Activated CD8-positive, alpha-beta memory T cell treated with anti-CD3 and anti-CD28 coated beads, Interleukin-2, amount 50 U/mL, for 1 hour (primary cell): ENCODE results near the gene GMDS.

Experiments
- DNase-seq: peaks from one replicate; pipeline ENCODE4 v3.0.0-alpha.2; 2020; ENCODE audit errors: extremely low read depth

GMDS gene

DNA sequence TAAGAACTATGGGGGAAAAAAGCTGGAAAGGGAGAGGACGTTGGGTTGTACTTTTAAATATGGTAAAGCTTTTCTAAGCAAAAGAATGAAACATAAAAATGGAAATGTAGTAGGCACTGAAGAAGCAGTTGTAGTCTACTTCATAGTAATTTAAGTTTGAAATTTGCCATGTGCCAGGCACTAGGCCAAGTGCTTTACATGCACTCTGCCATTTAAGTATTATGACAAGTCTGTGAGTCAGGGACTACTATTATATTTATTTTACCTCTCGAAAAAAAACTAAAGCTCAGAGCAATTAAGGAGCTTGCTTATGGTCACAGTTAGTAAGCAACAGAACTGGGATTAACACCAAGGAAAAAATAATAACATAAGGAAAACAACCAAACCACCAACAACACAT, 257.8 kb downstream of the GMDS start:
- DNase-seq, result no peak

DNA sequence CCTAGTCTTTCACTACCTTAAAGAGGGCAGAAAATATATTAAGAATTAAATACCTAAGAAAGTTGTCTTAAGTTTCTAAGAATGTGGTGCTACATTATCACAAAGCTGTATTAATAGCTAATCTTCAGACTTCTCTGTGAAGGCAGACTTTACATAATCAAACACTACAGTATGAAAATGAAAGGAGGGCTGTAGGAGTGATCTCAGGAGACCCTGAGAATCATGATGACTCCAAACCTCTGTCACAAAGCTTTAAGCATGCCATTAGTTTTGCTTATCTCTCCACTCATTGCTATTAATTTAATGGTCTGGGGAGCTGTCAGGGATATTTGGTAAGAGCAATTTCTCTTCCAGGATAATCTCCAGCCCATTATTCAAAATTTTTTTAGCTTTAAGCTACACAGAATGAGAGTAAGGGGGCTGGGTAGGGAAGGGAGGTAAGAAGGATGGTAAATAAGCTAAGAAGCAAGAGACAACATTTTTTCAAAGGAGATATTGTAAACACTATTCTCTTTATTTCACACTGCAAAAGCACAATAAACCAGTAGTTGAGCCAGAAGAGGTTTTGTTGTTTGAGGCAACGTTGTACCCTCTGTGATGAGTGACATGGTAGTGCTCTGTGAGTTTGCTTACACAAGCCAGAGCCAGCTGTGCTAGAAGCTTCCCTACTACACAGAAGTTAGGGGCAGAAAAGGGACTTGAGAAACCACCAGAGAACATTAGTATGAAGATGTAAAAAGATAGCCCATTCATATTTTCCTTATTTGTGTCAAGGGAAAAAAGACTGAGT, 258.8 kb downstream of the GMDS start:
- no peak for DNase-seq

DNA sequence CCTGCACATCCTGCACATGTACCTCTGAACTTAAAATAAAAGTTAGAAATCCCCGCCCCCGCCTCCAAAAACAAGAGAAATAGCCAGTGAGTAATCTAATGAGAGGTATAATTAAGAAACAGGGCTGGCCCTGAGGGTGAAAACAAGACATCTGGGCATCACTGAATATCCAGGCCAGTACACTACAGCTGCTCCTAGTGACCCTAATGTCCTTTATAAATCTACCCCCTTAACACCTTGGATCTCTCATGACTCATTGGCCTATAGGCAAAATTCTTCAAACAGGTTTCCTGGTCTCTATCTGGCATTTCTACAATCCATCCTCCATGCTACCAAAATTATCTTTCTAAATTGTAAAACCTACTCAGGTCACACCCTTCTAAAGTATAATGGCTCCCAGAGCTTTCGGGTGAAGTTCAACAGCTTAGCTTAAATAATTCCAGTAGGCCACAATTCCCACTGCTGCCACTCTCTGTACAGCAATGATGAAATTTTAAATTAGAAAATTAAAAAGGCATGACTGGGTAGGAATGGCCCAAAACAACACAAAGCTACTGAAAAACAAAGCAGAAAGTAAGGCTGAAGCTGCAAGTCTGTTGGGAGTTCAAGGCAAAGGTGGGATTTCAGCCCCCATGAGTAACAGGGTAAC, 260.9 kb downstream of the GMDS start:
- no peak for DNase-seq

DNA sequence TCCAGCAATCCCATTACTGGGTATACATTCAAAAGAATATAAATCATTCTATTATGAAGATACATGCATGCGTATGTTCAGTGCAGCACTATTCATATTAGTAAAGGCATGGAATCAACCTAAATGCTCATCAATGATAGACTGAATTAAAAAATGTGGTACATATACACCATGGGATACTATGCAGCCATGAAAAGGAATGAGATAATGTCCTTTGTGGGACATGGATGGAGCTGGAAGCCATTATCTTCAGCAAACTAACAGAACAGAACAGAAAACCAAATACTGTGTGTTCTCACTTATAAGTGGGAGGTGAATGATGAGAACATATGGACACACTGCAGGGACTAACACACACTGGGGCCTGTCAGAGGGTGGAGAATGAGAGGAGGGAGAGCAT, 261.6 kb downstream of the GMDS start:
- no peak for DNase-seq

DNA sequence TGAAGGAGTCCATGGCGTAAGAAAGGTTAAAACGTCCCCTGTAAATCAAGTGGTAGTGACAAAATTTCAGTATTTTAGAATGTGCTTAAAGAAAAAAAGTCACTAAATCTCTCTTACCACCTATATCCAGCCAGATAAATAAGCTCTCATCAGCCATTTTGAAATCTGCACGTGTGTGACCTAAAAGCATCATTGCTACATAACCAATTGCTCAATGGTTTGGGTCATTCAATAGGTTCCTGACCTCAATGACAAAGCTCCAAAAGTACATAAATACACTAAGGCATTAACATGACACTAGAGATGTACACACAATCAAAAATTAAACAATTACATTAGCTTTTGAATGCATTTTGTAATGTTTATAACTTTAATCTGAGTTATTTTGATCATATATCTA, 272.4 kb downstream of the GMDS start:
- no peak for DNase-seq

DNA sequence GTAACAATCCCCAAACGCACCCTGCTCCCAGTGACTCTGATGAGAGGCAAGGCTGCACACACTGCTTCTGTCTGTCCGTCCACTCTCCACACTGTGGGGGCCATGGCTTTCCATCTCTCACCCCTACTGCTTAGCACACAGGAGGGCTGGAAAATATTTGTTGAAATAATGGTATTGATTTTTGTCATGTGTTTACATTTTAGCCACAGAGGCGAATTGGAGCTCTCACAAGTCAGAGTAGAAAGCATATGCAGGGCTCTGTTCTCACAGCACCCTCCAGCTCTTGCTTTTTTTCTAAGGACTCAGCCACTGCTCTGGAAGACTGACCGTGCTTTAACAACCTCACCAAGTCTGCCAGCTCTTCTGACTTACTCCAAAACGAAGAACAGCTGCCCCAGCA, 273.8 kb downstream of the GMDS start:
- DNase-seq, result no peak

DNA sequence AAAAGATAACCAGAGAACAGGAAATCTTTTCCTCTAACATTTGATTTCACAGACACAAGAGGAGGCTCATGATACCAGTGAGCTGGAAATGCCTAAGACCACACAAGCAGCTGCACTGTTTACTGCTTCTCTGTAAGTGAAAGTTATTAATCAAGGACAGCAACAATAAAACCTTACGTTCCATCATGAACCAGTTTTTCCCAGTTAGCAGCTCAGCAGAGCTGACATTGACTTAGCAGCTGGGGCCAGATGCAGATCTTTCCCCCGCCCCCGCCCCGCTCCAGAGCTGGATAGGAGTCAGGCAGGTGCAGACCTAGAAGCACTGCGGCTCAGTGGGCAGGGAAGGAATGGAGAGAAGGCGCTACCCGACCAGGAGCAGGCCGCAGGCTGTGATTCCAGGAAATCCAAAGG, 275.2 kb downstream of the GMDS start:
- DNase-seq, result no peak

DNA sequence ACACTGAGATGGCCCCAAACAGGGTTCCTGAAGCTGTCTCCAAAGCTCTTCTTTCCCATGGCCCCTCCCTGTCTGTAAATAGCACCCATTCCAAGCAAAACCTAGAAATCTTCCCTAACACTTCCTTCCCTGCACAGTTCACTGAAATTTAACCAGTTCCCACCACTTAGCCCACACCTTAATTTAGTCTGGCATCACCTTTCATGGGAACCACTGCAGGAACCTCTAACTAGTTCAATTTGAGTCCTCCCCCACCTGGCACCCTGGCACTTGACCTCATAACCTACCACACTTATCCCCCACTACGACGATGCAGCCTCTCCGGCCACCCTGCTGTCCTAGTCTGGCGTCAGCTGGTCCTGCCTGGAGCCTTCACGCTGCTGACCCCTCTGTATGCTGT, 278.7 kb downstream of the GMDS start:
- DNase-seq, result no peak

DNA sequence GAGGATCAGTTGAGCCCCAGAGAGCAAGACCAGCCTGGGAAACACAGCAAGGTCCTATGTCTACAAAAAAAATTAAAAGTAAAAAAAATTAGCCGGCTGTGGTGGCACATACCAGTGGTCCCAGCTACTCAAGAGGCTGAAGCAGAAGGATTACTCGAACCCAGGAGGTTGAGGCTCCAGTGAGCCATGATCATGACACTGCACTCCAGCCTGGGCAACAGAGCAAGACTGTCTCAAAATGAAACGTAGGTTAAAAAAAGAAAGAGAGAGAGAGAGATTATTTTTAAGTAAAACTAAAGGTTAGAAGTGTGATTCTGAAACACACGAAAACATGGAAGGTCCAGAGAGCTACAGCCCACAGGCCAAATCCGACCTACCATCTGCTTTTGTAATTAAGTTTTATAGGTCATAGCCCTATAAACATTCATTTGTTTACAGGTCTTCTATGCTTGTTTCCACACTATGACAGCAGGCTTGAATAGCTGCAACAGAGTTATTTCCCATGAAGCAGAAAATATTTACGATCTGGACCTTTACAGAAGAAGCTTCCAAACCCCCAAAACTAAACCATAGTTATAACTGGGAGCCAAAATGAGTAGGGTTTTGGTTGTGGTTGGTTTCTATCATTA, 279.7 kb downstream of the GMDS start:
- no peak for DNase-seq

DNA sequence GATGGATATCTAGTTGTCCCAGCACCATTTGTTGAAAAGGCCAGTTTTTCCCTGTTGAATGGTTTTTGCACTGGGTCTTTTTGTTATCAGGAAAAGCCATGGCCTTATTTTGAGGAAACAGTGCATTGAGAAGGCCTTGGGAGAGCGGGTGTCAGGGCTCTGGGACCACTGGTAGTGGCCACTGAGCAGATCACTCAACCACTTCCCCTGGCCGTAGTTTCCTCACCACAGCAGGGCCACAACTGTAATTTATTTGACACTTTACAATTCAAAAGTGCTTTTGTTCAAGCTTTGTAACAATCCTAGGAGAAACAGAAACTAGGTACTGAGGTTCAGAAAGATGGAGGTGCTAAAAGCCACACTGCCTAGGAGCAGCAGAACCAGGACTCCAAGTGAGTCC, 281.8 kb downstream of the GMDS start:
- DNase-seq, result no peak

DNA sequence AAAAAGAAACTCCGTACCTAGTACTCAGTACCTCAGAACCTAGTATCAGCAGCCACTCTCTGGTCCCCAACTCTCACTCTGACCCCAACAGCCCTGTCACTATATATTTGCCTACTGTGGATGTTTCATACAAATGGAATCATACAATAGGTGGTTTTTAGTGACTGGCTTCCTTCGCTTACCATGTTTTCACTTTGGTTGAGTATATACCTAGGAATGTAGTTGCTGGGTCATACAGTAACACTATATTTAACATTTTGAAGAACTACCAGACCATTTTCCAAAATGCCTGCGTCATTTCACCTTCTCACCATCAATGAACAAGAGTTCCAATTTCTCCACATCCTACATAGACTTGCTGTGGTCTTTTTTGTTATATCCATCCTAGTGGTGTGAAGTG, 283.2 kb downstream of the GMDS start:
- no peak for DNase-seq

DNA sequence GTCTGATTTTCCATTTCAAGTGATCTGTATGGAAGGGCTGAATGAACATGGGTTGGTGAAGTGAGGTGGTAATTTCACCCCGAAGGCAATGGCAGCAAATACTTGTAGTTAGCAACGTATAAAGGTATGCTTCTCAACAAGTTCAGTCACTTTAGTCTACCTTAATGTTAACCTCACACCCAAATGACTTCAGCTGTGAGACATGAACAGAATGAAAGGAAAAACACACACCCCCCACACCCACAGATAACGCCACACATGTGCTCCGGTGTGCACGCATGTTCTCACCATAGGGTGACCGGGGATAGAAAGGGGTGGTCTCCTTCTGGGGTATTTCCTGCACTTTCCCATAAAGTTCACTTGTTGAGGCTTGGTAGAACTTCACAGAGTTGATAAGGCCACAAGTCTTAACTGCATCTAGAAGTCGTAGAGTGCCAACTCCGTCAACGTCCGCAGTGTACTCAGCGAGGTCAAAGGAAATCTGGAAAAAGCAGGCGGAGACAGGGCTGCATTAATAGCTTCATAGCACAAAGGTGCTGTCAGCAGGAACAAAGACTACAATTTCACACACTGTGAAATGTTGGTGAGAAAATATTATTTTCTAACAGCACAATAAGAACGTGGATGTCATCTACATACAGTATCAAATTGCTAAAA, 284.8 kb downstream of the GMDS start:
- DNase-seq, result no peak

DNA sequence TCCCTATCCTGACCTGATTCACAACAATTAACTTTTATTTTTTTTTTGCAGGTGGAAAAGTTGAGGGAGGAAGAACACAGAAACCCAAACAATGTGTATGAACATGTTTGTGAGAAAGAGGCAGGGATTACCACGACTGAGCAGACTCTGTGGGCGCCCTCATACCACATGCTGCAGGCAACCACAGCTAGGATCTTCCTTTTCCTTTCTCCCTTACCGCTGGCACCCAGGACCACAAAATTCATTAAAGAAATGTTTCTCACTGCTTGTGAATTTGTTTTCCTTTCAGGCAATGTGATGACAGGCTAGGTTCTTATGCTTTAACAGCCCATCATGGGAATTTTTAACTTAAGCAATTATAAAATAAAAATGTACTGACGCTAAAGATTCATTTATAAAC, 287.1 kb downstream of the GMDS start:
- DNase-seq, result no peak

DNA sequence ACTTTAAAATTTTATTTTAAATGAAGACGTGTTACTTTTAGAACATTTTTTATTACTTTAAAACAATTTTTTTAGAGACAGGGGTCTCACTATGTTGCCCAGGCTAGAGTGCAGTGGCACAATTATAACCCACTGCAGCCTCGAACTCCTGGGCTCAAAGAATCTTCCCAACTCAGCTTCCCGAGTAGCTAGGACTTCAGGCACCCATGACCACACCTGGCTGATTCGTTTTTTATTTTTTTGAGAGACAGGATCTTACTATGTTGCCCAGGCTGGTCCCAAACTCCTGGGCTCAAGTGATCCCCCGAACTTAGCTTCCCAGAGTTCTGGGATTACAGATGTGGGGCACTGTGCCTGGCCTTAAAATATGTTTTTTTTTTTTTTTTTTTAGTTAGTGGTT, 287.7 kb downstream of the GMDS start:
- DNase-seq, result no peak

DNA sequence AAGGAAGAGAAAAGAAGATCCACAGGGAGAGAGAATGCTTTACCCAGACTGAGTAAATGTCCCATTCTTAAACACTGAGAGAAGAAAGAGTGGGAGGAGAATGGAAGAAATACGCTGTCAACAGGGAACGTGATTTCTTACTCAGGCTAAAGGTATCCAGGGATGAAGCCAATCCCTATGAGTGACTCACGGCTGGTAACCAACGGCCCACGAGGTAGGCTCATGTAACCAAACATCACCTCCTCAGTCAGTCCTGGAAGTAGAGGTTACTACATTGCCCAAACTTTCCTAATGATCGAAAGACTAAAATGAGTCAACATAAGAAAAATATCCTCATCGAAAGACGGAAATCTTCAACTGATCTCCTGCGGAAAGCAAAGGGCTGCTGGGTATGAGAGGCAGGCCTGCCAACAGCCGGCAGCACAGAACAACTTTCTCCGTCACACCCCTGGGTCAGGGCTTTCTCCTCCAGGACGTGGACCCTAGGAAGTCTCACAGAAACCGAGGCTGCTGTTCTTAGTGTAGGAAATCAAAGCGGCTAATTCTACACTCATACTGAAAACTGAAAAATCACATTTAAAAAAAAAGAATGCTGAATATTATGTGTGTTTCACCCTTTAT, 292.6 kb downstream of the GMDS start:
- no peak for DNase-seq

DNA sequence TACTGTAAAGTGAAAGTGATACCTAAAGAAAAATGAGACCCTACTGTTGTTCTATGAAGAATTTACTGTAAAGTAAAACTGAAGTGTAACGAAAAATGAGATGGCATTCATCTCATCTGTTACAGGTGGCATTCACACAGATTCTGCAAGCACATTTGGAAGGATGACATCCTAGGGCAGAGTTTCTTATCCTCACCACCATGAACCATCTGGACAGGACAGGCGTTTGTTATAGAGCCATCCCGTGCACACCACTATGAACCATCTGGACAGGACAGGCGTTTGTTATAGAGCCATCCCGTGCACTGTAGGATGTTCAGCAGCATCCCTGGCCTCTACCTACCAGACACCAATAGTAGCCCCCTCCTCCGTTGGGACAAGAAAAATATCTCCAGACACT, 294.8 kb downstream of the GMDS start:
- no peak for DNase-seq

DNA sequence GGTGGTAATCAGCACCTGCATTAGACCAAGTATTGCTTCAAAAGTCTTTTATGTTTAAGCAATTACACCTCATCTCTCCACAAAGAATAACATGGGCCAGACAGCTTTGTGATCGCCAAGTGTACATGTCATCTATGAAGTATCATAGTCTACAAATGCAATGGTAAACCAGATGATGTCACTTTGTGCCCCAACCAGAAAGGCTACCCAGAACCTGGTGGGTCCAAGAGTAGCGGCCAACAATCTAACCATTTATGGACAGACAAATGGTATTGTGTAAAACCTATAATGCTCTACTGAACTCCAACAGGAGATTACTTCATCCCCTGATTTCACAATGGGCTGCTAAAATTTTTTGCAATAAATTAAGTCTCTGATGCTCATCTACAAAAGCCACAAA, 295.9 kb downstream of the GMDS start:
- no peak for DNase-seq

DNA sequence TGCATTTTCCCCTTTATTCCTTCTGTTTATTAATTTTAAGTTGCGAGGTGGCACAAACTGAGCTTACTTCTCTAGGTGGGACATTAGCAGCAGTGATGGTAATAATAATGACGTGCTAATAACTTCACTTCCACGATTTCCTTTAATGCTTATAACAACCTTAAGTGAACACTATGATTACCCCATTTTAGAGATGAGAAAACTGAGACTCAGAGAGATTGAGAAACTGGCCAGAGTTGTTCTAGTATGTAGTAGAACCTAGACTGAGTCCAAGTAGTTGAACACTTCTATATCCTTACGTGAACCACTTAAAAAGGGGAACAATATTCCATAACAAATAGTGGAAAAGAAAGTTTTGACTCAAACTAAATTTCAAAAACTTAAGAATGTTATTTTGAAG, 297.5 kb downstream of the GMDS start:
- no peak for DNase-seq

DNA sequence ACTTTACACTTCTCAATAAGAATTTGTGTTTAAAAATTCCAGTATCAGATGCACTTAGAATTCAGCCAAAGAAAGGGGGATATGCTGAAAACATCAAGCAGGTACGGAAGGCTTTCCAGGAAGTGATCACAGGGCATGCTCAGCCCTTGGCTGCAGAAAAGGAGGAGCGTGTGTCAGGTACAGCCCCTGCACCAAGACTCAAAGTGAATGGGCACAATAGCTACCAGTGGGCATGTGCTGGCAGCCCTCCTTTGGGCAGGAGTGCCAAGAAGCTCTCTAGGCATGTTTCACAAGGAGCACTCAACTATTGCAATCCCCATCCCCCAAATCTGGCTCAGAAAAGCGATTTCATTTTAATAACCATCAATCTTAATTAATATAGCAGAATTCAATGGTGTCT, 298.8 kb downstream of the GMDS start:
- DNase-seq, result no peak

DNA sequence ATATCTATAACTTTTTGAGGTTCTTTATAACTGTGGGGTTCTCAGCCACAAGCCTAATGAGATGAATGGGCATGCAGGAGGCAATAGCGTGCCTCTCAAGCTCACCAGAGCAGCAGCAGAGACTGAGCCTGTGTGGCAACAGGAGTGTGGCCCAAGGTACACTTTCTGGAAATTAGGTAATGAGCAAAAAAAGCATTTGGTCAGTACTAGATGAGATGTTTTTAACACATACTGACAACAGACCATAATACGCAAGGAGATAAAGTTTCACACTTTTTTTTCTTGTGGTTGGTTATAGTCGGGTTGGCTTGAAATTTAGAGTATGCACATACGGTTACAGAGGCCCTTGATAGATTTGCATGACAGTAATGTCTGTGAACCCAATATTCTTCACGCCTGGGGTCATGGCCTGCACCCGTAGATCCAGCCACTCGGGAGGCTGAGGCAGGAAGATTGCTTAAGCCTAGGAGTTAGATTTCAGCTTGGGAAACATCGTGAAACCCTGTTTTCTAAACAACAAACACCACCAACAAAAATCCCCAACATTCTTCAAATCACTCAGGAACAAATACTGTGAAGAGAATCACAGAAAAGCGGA, 300.1 kb downstream of the GMDS start:
- DNase-seq, result no peak

DNA sequence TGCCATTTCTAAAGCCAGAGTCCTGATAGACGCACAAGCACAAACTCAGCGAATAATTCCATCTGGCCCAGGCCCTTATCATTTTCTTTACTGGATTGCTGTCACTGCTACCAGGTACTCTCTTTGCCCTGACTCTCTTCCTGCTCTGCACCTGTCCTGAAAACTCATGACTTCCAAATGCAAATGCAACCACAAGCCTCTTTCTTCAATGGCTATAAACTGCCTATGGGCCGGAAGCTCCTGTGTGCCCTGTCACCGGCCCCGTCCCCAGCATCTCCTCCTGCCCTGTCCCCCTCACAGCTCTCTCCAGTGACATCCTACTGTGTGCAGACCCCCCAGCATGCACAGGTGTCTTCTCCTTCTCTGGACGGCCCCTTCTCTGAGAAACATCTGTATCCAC, 302.6 kb downstream of the GMDS start:
- no peak for DNase-seq

DNA sequence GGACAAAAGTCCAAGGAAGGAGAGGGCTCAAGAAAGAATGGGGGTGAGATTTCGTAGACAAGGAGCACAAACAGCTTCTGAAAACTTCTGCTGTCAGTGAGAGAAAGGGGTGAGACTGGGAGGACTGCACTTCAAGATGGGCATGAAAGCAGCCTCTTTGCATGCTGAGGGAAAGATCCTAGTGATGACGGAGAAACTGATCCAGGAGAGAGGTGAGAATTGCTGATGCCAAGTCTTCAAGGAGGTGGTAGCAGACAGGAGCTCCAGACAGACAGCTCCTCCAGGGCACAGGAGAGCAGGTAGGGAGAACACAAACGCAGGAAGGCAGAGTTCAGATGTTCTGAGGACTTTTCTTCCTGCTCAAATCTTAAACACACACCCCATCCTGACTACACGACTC, 303.9 kb downstream of the GMDS start:
- no peak for DNase-seq
